HG03196 (cell line): ENCODE measurements around the gene TLR9.

Source experiments
- ATAC-seq: cut with Tn5 transposase; IDR thresholded peaks from one replicate; pipeline ENCODE4 v1.9.1; 2021; ENCODE audit not compliant: unreplicated experiment

TLR9 gene

DNA sequence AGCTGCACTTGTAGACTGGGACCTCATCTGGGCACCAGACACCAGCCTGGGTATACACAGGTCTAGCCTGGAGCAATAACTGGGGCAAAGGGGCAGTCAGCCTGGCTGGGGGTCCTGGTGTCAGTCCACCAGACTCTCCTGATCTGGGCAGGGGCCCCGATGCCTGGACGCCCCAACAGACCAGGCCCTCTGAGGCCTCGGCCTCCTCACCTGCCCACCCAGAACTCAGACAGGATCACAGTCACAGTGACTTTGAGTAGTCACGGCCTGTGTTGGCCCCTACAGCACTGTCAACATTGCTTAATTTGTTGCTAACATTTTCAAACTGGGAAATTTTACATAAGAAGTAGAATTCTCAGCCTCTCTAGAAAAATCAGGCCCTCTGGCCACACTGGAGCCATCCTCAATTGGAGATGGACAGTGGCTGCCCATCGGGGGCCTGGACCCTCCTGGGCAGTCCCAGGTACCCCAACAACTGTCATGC is 7.7 kb upstream of the TLR9 start:
- no peak for ATAC-seq

- ATAC-seq = no peak
Observed at GRCh38 chr3:52232279-52233107, 7.0 kb upstream of the TLR9 start.

DNA sequence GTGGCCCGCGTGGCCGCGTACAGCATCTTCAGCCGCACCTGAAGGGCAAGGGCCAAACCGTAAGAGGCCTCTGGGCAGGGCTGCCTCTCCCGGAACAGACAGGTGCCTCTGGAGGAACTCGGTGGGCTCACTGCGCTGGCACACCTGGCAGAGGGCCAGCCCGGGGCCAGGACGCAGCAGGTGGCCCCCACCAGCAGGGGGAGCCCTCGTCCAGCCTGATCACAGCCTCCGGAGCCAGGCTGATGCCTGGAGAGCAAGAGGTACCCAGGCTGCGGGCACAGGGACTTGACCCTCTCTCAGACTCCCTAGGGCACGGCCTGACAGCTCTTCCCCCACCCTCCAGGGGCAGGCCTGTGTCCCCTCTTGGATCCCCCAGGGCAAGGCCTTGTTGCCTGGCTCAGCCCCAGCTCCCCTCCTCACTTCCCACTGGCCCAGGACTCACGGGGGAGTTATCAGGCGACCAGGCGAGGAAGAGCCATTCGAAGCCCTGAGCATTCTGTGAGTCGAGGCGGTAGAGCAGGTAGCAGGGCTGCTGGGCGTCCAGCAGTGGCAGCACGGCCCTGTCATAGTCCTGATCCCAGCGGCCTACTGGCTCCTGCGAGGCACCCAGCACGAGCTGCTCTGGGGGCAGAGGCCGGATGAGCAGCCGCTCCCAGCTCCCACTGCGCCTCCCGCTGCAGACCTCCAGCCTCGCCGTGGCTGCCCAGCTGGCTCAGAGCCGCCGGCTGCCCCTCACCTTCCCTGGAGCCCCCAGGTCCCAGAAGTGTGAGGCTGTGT is 6.2 kb upstream of the TLR9 start:
- no peak for ATAC-seq

- ATAC-seq = no peak
Observed at GRCh38 chr3:52230889-52231499, 5.5 kb upstream of the TLR9 start.

DNA sequence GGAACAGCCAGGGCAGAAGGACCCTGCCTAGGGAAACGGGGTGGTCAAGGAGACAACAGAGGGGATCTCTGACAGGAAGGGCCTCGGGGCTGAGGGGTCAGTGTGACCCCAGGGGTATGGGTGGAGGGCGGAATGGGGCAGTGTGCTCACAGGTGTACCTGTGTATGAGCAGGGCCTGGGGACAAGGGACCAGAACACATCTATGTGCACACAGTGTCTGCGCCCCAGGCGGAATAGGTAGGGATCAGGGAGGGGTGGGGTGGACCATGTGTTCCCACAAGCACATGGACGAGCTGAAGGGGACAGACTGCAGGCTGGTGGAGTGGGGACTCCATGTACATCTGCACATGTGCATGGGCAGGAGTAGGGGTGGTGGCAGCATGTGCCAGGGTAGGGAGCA is 5.0 kb upstream of the TLR9 start:
- no peak for ATAC-seq

DNA sequence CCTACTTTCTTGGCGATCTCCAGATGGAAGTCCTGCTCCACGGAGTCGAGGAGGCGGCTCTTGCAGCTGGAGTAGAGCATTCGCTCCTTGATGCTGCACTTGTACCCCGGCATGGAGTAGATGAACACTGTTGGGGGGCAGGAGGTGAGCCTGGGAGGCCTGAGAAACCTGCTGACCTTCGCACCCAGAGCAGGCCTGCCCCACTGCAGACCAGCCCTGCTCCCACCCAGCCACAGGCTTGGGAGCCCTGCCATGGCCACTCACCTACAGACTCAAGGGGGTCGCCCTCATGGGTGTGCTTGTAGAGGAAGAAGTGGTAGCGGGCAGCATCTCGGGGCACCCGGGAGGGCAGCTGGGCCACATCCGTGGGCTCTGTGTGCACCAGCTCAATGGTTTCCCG is 4.2 kb upstream of the TLR9 start:
- no peak for ATAC-seq

DNA sequence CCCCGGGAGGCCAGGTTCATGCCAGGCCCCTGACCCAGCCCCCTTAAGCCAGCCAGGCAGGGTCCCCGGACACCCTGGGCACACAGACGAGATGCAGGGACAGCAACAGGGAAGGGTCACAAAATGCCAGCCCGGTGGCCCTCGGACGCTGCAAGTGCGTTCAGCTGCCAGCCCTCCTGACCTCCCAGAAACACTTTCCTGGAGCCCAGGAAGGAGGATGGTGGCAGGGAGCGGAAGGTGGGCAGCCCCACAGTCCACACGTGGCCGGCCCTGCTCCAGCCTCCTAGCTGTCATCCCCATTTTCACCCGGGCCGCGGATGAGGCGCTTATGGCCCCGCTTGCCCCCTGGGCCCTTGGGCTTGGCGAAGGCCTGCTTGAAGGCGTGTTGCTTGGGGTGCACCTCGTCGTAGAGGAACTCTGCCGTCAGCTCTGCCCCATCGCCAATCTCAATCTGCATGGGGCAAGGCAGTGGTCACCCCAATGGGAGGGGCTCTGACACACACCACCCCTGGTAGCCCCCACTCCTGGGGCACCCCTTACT is 3.4 kb upstream of the TLR9 start:
- ATAC-seq = no peak

GRCh38 chr3:52228266-52228665 is 2.8 kb upstream of the TLR9 start:
- ATAC-seq = no peak

GRCh38 chr3:52227766-52228165 is 2.3 kb upstream of the TLR9 start:
- no peak for ATAC-seq

DNA sequence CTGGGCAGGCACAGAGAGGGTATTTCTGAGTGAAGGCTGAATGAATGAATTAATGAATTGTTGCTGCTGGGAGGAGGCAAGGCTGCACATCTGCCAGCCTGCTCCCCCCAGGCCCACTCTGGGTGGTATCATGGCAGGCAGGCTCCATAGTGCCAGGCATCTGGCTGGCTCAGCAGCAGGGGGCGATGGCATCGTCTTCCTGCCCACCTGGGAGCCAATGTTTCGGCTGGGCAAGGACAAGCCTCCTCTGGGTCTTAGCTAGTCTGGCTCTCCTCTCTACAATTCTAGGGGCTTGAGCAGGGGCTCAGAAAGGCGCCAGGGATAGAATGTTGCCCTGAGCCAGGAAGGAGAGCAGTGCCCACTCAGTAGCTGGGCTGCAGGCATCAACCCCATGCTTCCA is 1.7 kb upstream of the TLR9 start:
- ATAC-seq = no peak

- no peak for ATAC-seq
Observed at GRCh38 chr3:52226229-52226817, 878 bp upstream of the TLR9 start.

DNA sequence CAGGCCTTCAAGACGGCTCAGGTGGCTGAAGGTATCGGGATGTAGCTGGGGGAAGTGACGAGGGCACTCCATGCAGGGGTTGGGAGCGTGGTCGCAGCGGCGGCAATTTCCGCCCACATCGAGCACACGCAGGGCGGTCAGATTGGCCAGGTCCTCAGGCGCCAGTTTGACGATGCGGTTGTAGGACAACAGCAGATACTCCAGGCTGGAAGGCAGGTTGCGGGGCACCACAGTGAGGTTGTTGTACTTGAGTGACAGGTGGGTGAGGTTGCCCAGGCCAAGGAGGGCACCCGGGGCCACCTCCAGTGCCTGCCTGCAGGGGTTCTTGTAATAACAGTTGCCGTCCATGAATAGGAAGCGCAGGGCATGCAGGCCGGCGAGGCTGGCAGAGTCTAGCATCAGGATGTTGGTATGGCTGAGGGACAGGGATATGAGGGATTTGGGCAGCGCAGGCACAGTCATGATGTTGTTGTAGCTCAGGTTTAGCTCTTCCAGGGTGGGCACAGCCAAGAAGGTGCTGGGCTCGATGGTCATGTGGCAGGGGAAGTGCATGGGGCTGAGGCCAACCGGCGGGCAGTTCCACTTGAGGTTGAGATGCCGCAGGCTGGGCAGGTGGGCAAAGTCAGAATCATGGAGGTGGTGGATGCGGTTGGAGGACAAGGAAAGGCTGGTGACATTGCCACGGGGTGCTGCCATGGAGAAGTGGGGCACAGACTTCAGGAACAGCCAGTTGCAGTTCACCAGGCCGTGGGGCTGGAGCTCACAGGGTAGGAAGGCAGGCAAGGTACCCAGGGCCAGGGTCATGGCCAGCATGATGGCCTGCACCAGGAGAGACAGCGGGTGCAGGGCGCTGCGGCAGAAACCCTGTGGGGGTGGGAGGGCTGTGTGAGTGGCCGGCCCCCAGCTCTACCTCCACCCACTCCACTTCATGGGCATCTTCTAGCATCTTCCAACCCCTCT is 1.7 kb downstream of the TLR9 start:
- no peak for ATAC-seq

DNA sequence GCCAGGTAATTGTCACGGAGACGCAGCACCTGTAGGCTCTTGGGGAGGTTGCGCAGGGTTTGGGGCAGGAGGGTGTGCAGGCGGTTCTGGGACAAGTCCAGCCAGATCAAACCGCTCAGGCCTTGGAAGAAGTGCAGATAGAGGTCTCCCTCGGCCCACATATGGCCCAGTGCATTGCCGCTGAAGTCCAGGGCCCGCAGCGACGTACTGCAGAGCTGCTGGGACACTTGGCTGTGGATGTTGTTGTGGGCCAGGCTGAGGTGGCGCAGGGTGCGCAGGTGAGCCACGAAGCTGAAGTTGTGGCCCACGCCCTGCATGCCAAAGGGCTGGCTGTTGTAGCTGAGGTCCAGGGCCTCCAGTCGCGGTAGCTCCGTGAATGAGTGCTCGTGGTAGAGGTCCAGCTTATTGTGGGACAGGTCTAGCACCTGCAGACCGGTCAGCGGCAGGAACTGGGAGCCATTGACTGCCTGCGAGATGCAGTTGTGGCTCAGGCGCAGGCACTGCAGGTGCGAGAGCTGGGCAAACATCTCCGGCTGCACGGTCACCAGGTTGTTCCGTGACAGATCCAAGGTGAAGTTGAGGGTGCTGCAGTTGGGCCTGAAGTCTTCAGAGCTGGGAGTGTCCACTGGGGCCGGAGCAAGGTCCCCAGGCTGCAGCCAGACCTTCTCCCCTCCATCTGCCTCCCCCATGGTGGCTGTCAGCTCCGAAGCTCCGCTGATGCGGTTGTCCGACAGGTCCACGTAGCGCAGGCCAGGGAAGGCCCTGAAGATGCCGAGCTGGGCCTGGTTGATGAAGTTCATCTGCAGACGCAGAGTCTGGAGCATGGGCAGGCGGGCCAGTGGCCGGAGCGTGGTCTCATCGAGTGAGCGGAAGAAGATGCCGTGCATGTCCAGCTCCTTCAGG is 2.9 kb downstream of the TLR9 start:
- no peak for ATAC-seq

DNA sequence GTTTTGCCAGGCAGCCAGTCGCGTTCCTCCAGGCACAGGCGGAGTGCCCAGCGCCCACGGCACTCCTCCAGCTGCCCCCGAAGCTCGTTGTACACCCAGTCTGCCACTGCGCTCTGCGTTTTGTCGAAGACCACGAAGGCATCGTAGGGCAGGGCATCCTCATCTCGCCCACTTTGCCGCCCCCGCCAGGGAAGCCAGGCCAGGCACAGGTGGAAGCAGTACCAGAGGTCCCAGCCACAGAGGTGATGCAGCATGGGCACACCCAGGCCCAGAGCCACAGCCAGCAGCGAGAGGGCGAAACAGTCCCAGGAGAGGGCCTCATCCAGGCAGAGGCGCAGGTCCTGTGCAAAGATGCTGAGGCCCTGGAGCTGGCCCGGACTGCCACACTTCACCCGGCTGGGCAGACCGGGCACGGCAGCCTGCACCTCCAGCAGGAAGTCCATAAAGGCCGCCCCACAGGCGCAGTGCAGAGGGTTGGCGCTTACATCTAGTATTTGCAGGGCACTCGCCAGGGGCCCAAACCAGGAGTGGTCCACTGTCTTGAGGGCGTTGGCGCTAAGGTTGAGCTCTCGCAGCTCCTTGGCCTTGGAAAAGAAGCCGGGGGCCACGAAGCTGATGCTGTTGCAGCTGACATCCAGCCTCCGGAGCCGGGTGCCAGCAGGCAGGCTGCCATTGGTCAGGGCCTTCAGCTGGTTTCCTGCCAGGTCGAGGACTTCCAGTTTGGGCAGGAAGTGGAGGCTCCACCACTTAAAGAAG is 3.7 kb downstream of the TLR9 start:
- ATAC-seq = no peak

GRCh38 chr3:52221141-52221562 is 4.3 kb downstream of the TLR9 start:
- no peak for ATAC-seq

GRCh38 chr3:52220380-52221026 is 4.9 kb downstream of the TLR9 start:
- no peak for ATAC-seq

GRCh38 chr3:52218937-52219650 is 6.4 kb downstream of the TLR9 start:
- no peak for ATAC-seq
